ENCODE measurements around the gene GFAP. TPM values are rescaled to one million over a fixed set of nuclear protein-coding genes. Genes with fewer than 3 reads are reported as not detected.

GFAP gene
- total RNA-seq, 1 experiment from 2014 or later, result not detected

DNA sequence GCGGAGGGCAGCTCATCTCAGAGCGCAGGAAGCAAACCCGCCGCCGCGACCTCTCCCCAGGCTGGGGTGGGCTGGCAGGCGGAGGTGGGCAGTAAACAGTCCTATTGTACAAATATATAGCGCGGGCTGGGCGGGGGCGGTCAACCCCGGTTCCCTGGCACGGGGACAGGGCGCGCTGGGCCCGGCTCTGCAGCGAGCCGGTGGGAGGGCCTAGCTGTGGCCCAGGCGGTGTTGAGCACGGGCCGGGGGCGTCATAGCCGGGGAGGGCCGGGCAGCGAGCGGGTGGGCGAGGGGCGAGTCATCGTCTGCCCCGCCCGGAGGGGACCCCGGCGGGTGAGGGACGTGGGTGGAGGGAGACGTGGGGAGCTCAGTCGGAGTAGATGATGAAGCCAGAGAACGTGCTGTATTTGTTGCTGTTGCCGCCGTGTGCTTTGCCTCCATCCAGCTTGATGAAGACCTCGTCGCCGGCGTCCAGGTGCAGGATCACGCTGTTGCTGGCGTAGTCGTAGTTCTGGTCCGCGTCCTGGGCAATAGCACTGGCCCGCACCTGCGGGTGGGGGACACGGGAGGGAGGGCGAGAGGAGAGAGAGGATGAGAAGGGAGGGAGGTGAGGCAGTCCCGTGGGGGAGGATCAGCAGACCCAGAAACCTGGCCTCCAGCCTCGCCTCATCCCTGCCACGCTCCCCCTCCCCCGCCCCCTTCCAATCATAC, 44.7 kb upstream of the GFAP start:
- POLR2A ChIA-PET (ENCODE audit: low non-redundant PET), result no interaction called here
- no peak overlapping the region for H3K4me3 ChIP-seq (ENCODE audit: low read depth, low read length, poor library complexity, severe bottlenecking)

DNA sequence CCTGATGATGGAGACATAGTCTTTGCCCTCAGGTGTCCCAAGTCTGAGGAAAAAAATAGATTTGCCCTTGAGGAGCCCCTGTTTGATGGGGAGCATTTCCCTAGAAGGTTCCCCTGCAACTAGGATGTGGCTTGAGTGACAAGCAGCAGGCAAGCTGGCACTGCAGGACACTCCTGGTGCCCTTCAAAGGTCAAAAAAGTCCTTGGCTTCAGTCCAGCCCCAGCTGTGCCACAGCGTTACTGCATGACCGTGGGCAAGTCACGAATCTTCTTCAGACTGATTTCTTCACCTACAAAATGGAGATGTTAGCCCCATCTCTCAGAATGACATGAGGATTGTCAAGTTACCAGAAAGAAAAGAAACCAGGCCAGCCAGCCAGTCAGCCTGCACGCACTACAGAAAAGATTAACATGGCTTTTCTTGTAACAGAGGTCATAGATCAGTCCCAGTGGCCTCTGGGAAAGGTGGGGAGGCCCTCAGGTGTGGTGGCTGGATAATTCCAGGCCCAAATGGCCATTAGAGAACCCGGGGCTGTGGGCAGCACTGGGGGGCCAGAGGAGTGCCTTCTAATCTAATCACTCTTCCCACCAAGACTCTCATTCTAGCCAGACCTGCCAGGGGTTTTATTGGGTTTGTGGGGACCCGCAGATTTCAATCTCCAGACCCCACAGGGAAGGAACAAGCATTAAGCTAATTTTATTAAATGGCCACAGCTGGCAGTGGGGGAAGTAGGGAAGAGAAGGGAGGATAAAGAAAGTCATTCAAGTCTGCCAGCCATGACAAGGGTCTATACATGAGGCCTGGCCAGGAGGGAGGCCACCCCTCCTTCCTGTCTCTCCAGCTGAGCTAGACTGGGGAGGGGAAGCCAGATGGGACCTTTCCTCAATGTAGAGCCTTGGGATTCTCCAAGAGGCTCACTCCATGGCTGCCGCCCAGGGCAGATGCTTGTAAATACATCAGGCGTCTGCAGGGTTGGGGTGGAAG, 42.0 kb upstream of the GFAP start:
- ChIA-PET CTCF (no interaction called here), POLR2A (ENCODE audit: low non-redundant PET) (no interaction called here)
- Histone ChIP-seq H3K9me3 (ENCODE audit: low read depth, low read length, poor library complexity, severe bottlenecking) (no peaks in the 10 kb centered on the region), H3K27me3 (replicated peaks; ENCODE audit: insufficient read depth, low read depth, low read length, poor library complexity) (no peaks in the 10 kb centered on the region), H3K4me3 (ENCODE audit: low read depth, low read length, poor library complexity, severe bottlenecking) (no peak overlapping the region), H3K4me1 (ENCODE audit: insufficient read depth, low read length, poor library complexity, severe bottlenecking) (no peaks in the 10 kb centered on the region), H3K27ac (ENCODE audit: low read depth, low read length, poor library complexity, severe bottlenecking) (no peak overlapping the region), H3K36me3 (ENCODE audit: insufficient read depth, low read length, poor library complexity, severe bottlenecking) (no peaks in the 10 kb centered on the region)
- no TSS peak for BruUV-seq (replicated peaks)
- no peak for DNase-seq (ENCODE audit: low spot score)
- TF ChIP-seq EZH2 (IDR thresholded peaks at IDR 0.05; ENCODE audit: borderline replicate concordance, low read depth, low read length, poor library complexity, severe bottlenecking), result no peak
- TF ChIP-seq, protein P1, sequence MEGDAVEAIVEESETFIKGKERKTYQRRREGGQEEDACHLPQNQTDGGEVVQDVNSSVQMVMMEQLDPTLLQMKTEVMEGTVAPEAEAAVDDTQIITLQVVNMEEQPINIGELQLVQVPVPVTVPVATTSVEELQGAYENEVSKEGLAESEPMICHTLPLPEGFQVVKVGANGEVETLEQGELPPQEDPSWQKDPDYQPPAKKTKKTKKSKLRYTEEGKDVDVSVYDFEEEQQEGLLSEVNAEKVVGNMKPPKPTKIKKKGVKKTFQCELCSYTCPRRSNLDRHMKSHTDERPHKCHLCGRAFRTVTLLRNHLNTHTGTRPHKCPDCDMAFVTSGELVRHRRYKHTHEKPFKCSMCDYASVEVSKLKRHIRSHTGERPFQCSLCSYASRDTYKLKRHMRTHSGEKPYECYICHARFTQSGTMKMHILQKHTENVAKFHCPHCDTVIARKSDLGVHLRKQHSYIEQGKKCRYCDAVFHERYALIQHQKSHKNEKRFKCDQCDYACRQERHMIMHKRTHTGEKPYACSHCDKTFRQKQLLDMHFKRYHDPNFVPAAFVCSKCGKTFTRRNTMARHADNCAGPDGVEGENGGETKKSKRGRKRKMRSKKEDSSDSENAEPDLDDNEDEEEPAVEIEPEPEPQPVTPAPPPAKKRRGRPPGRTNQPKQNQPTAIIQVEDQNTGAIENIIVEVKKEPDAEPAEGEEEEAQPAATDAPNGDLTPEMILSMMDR (conservative IDR thresholded peaks at IDR 0.05; ENCODE audit: low read depth, low read length), result no peak
- intact Hi-C loops (cut with micrococcal nuclease; ENCODE audit: unreplicated experiment), result no loop called here

More for the DNA sequence above, 44.7 kb upstream of the GFAP start:
- TF ChIP-seq EZH2 (IDR thresholded peaks at IDR 0.05; ENCODE audit: borderline replicate concordance, low read depth, low read length, poor library complexity, severe bottlenecking), result no peak
- TF ChIP-seq, protein P1 (conservative IDR thresholded peaks at IDR 0.05; ENCODE audit: low read depth, low read length), result no peak
- intact Hi-C loops (cut with micrococcal nuclease; ENCODE audit: unreplicated experiment), result no loop called here
- CTCF ChIA-PET, result no interaction called here
- no peak overlapping the region for H3K27ac ChIP-seq (ENCODE audit: low read depth, low read length, poor library complexity, severe bottlenecking)
- no peak for DNase-seq (ENCODE audit: low spot score)
- H3K4me1 ChIP-seq (ENCODE audit: insufficient read depth, low read length, poor library complexity, severe bottlenecking), result no peaks in the 10 kb centered on the region
- H3K36me3 ChIP-seq (ENCODE audit: insufficient read depth, low read length, poor library complexity, severe bottlenecking), result no peaks in the 10 kb centered on the region
- no peaks in the 10 kb centered on the region for H3K27me3 ChIP-seq (replicated peaks; ENCODE audit: insufficient read depth, low read depth, low read length, poor library complexity)
- no TSS peak for BruUV-seq (replicated peaks)
- no peaks in the 10 kb centered on the region for H3K9me3 ChIP-seq (ENCODE audit: low read depth, low read length, poor library complexity, severe bottlenecking)

DNA sequence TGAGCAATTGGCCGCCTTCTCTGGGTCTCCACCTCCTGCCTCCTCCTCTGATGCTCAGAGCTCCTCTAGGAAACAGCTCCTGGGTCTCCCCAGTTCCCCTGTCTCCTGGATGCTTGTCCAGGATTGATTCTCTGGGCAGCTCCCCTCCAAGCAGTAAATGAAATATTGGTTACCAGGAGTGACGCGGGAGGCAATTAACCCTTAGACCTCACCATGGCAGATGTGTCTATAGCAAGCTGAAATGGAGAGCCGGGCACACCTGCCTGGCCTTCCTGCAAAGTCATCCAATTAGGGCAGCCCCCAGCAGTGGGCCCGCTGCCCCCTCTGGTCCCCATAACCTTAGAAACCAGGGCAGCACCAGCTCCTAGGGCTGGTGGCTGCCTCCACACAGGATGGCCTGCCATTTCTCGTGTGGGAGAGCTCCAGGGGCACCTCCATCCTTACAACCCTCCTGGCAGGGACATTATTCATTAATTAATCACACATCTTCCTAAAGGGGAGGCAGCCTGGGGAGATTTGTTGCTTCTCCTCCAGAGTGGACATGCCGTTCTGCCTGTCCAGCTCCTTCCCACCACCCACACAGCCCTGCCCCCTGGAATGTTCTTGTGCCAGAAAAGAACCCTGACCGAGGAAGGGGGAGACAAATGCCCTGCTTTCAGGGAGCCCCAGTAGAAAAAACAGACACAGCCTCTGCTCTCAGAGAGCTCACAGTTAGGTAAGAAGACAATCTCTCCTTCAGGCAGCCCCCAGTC, 40.5 kb upstream of the GFAP start:
- Histone ChIP-seq H3K36me3 (ENCODE audit: insufficient read depth, low read length, poor library complexity, severe bottlenecking) (no peaks in the 10 kb centered on the region), H3K4me1 (ENCODE audit: insufficient read depth, low read length, poor library complexity, severe bottlenecking) (no peaks in the 10 kb centered on the region), H3K9me3 (ENCODE audit: low read depth, low read length, poor library complexity, severe bottlenecking) (no peaks in the 10 kb centered on the region), H3K27me3 (replicated peaks; ENCODE audit: insufficient read depth, low read depth, low read length, poor library complexity) (no peaks in the 10 kb centered on the region), H3K27ac (ENCODE audit: low read depth, low read length, poor library complexity, severe bottlenecking) (no peak overlapping the region), H3K4me3 (ENCODE audit: low read depth, low read length, poor library complexity, severe bottlenecking) (no peak overlapping the region)
- CTCF ChIA-PET, result interaction anchor here (0.6 kb wide), 1 partner anchor 33 kb away, joined by 4 read pairs; no protein-coding TSS in a partner anchor
- POLR2A ChIA-PET (ENCODE audit: low non-redundant PET), result no interaction called here
- intact Hi-C loops (cut with micrococcal nuclease; ENCODE audit: unreplicated experiment), result no loop called here
- DNase-seq (ENCODE audit: low spot score), result no peak
- BruUV-seq (replicated peaks), result no TSS peak
- TF ChIP-seq EZH2 (IDR thresholded peaks at IDR 0.05; ENCODE audit: borderline replicate concordance, low read depth, low read length, poor library complexity, severe bottlenecking), result no peak
- TF ChIP-seq, protein P1 (conservative IDR thresholded peaks at IDR 0.05; ENCODE audit: low read depth, low read length), result no peak
